HG03469 (cell line): ENCODE results near the gene TACC3.

ENCODE experiments used
- ATAC-seq: cut with Tn5 transposase; IDR thresholded peaks from one replicate; pipeline ENCODE4 v1.9.1; 2021; ENCODE audit warnings: mild to moderate bottlenecking, moderate library complexity, moderate number of reproducible peaks; ENCODE audit not compliant: unreplicated experiment

Gene TACC3

DNA sequence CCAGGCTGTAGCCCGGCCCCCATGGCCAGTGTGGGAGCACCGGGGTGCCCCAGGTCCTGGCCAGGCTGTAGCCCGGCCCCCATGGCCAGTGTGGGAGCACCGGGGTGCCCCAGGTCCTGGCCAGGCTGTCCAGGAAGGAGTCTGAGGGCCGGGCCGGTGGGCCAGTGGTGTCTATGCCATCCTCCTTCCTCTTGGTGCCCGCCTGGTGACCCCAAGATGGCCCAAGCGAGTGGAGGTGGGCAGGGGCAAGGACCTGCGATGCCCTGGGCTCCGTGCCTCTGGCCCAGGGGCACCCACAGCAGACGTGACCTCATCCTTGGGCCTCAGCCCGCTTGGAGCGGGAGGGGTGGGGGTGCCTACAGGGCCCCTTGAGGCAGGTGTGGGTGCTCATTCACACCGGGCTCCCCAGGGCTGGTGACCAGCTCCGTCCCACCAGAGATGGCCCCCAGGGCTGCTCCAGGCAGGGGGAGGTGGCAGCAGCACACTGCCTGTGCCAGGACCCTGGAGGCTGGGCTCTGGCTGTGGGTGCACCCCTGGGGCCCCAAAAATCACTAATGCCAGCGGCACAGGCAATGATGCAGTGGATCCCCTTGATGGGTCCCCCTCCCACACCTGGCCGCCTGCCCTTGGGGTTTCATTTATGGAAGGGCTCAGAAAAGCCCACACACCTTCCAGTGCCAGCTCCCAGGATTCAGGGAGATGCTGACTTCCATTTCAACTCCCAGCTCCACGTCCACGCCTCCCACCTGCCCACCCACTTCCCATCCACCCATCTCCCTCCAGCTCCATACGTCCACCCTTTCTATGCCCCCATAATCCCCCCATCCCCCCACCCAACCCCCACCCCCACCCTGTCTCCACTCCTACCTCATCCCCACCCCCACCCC, 35.8 kb downstream of the TACC3 start:
- ATAC-seq, result no peak

DNA sequence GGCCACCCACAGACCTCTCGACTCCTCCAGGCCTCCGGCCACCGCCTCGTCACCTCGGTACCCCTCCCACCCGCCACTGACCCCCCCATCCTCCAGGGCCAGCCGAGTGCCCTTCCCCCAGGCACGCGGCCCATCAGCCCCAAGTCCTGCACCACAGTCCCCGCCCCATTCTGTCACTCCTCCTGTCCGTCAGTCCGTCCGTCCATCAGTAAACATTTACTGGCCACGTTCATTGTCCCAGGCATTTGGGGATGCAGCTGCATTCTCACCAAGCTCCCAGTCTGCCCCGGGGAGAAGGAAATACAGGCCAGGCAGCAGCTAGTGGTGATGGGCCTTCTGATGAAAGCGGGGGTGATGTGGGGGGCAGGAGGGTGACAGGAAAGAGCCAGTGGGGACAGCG, 36.5 kb downstream of the TACC3 start:
- no peak for ATAC-seq

DNA sequence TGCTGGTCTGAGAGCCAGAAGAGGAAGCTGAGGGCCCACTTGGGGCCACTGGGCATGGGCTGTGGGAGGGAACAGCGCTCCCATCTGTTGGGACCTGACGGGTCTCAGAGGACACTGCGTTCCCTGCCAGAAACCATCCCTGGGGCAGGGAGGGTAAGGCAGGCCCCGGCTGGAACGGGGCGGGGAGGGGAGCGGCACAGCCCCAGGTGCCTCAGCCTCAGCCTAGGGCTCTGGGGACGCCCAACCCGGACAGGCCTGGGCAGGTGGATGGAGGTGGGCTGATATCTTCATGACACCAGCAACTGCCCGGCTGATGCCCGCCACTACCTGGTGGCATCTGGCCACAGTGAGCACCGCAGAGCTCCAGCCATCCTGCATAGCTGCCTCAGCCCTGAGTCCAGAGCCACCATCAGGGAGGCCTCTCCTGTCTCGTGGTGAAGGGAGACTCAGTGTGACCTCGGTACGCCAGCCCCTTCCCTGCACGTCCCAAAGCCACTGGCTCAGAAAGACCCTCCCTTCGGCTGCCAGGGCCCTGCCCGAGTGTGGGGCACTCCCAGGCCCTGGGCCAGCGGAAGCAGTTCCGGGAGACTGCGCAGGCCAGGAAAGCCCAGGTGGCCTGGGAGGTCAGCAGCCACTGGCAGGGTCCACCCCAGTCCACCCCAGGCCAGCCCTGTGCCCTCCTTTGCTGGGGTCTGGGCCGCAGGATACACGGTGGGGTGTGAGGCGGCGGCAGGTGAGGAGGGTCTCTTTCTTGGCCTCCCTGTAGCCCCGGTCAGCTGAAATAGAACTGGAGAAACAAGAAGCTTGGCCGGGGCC, 37.2 kb downstream of the TACC3 start:
- ATAC-seq, result no peak

DNA sequence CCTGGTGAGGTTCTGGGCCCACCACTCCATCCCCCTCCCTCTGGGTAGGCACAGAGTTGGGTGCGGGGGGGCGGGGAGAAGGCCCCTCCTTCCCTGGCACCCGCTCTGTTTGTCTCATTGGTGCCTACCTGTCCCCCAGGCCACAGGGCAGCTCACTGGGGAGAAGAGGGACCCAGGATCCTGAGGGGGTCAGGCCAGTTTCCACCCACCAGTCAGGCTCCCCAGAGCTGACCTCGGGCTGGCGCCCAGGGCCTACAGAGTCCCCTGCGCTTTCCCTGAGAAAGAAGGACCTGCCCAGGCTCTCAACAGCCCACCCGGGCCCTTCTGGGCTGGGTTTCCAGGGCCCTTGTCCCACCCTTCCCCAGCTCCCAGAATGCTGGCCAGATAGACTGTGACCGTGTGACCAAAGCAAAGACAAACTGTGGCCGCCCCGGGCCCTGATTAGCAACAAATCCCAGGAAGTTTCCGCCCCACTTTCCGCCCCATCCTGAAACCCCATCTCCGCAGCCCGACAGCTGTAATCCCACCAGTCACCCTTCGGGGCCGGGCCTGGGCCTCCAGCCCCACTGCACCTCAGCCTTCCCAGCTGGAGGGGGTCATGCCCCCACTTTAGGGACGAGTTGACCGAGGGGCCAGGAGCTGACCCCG, 38.0 kb downstream of the TACC3 start:
- ATAC-seq, result no peak

DNA sequence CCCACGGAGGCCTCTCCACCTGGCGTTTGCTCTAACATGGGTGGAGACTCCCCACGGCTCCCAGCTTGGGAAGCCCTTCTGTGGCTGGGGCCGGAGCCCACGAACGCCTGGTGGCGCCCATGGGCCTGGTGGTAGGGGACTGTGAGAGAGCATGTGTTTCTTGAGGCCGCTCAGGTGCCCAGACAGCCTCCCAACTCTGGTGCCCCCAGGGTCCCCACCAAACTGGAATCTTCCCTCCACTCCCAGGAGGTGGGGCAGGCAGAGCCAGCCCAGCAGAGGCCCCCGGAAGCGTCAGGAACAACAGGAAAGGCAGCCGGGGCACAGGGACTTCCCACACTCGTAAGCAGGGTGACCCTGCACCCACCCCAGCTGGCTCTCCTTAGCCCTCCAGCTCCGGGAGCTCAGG, 38.5 kb downstream of the TACC3 start:
- ATAC-seq, result no peak

DNA sequence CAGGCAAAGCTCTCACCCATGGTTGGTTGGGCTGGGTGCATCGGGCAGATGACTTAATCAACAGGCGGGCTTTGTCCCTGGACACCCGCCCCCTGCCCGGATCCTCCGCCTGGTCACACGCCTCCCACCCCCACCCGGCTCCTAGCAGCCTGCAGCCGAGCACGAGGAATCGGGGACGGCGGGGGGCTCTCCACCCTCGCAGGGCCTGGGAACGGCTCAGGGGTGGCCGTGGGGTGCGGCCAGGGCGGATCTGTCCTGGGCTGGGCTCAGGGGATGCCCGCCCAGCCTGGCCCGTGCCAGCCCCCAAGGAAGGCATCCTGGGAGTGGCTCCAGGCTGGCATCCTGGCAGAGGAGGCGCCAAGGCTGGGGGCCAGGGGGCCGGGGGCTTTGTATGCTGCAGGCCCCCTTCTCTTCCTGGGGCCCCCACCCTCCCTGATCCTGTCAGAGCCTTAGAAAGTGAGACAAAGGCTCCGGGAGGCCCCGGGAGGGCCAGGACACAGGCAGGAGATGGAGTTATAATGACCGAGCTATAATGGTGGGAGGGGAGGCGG, 39.3 kb downstream of the TACC3 start:
- ATAC-seq, result no peak

DNA sequence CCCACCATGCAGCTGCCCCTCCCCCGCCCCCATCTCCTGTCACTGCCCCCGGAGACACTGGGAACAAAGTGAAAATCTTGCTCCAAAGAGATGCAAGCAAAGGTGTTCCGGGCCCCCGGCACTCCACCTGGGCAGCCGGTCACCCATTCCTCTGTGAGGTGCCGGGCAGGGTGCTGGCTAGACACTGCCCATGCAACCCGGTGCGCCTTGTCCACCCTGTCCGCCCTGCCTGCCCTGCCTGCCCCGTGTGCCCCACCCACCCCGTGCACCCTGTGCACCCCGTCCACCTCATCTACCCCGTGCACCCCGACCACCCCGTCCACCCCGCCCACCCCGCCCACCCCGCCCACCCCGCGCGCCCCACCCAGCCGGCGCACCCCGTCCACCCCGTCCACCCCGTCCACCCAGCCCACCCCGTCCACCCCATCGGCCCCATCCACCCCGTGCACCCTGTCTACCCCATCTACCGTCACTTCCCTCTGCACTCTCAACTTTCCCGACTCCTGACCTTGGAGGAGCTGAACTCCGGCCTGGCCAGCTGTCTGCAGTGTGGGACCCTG, 39.9 kb downstream of the TACC3 start:
- ATAC-seq, result no peak

DNA sequence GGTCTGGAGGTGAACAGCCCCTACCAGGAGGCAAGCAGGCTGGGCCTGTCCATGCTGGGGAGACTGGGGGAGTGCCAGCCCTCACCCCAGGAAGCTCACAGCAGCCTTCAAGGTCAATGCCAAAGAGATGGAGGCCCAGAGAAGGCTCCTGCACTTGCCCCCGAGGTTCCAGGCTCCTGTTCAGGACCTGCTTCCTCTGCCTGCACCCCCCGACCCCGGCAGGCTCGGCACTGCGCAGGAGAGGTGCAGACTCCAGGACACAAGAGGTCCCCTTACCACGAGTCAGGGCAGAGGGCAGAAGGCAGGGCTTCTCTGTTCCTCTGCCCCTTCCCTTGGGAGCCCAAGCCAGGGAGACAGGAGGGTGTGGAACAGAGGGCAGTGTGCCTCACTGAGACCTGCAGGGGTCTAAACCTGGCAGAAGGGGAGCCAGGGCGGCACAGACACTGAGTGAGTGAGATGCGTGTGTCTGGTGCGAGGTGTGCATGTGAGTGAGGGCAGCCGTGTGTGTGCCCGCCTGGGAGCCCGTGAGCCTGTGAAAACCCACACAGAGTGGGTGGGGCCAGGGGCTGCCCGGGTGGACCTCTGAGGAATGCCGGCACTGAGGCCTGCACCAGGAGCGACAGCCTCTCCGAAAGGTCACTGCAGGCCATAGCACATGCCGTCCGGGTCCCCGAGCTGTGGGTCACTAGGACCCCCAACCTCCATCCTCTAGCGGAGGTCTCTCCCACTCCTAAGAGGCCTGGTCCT, 41.1 kb downstream of the TACC3 start:
- no peak for ATAC-seq

DNA sequence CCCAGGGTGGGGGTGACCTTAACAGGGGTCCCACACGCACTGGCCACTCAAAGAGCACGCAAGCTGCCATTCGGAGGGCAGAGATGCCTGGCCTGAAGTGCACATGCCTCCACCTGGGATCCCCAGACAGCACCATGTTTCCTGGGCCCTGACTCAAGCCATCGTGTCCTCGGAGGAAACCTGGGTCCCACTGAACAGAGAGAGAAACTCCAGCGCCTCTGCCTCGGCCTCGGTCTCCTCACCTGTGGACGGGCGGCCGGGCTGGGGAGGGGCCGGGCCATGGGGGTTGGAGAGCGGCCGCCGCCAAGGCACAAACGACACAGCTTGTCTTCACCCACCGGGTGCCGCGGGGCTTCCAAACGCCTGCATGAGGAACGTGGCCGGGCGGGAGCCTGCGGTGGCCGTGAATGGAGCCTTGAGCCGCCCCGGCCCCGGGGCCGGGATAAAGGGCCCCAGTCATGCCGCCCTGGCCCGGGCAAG, 41.8 kb downstream of the TACC3 start:
- ATAC-seq, result no peak

DNA sequence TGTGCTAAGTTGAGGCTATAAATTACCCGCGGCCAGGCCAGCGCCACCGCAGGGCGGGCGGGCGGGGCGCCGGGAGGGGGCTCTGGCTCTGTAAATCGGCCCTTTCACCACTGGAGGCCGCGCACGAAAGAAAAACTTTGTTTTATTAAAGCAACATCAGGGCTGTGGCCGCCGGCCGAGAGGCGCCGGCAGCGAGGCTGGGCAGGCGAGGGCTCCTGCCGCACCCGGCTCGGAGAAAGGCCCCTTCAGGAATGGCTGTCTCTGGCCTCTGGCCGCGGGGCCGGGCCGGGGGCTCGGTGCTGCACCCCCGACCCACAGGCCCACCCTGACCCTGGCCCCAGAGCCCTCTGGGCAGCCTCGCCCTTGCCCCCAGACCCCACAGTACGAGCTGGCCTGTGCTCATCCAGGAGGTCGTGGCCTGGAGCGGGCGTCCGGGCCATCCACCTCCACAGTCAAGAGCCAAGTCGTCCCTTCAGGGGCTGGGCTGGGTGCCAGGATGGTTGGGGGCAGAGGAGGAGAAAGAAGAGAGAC, 42.3 kb downstream of the TACC3 start:
- ATAC-seq, result no peak

DNA sequence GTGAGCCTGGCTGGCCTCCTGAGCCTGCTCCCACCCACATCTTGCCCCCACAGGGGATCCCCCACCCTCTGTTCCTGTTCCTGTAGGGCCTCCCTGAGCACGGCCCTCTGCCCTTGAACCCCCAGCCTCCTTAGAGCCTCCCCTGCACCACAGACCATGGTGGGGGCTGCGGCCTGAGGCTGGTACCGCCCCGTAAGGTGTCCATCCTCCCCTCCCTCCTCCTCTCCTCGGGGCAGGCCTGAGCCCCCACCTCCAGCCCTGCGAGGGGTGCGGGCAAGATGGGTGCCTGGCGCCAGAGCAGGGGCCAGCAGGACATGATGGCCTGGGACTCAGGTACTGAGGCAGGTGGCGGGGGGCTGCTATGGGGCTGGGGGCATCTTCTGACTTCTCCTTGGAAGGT, 43.3 kb downstream of the TACC3 start:
- no peak for ATAC-seq

DNA sequence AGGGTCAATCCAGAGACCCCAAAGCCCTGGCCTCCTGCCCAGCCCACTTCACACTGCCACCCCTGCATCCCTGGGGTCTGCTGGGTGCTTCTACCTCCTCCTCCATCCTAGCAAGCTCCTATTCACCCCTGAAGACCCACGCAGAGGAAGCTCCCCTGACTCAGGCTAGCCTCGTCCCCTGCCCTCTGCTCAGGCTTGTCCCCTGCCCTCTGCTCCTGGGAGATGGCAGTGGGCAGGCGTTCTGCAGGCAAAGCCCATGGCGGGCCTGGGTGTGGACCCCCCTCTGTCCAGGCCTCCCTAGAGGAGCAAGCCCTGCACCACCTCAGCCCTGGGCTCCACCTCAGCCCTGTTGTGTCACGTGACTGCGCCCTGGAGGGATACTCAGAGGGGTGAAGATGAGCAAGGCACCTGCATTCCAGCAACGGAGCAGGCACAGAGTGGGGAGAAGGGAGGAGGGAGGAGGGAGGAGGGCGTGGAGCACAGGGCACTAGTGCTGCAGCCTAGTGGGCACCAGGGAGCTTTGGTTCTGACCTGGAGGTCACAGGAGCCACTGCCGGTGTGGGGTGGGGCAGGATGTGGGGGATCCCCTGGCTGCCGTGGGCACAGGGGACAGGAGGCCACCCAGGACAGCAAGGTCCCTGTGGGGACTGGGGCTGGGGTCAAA, 44.2 kb downstream of the TACC3 start:
- no peak for ATAC-seq

DNA sequence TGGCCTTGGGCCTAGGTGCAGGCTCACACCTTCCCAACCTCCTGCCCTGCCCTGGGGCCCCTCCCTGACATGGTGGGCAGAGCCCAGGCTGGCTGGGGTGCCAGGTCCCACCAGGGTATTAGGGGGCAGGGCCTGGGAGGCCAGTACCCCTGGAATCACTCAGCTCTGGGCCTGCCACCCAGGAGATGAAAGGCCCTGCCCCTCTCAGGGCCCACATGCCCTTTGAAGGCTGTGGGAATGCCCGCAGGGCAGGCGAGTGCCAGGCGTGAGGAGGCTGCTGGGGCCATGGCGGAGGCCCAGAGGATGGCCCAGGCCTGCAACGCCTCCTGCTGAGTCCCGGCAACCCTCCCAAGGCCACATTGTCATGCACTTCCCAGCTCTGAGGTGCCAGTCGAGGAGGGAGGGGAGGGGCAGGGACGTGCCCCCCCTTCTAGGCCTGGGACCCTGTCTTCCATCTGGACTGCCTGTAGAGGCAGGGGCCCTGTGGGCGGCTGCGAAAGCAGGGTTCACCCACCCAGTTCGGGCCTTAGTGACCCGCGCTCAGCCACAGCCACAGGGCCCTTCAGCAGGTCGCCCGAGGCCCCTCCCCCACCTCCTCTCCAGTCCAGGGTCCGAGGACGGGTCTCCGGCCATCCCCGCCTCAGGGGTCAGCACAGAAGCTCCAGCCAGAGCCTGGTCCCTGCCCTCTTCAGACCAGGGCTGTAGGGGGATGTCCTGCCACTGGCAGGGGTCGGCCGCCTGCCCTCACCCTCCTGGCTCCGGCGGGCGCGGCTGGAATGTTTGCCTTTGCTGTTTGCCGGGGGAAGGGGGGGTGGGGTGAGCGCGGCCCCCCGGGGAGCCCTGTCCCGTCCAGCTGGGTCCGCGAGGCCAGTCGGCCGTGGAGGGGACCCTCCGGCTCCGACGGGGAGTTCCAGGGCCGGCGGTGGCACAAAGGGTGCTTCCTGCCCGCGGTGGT, 45.1 kb downstream of the TACC3 start:
- ATAC-seq, result no peak

DNA sequence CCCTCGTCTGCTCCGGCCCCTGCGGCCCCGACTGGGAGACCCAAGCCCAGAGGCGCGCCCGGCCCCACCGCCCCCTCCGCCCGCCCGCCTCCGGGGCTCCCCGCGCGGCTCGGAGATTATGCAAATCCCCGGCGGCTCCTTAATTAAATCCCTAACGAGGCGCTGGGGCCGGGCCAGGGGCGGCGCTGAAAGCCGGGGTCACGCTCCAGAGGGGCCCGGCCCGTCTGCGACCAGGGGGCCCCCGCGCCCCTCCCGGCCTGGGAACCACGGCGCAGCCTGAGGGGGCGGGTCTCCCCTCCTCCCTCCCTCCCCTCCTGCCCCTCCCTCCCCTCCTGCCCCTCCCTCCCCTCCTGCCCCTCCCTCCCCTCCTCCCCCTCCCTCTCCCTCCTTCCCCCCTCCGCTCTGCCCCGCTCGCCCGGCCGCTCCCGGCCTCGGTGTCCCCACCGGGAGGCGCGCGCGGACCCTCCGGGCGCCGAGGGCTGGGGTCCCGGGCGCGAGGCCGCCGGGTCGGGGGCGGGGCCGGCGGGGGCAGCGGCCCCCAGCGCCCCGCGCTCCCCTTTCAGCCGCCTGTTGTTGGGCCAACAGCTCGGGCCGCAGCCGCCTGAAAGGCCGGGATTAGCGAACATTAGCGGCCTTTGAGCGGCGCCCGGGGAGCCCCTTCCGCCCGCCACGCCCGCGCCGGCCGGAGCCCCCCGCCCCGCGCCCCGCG, 45.9 kb downstream of the TACC3 start:
- no peak for ATAC-seq

DNA sequence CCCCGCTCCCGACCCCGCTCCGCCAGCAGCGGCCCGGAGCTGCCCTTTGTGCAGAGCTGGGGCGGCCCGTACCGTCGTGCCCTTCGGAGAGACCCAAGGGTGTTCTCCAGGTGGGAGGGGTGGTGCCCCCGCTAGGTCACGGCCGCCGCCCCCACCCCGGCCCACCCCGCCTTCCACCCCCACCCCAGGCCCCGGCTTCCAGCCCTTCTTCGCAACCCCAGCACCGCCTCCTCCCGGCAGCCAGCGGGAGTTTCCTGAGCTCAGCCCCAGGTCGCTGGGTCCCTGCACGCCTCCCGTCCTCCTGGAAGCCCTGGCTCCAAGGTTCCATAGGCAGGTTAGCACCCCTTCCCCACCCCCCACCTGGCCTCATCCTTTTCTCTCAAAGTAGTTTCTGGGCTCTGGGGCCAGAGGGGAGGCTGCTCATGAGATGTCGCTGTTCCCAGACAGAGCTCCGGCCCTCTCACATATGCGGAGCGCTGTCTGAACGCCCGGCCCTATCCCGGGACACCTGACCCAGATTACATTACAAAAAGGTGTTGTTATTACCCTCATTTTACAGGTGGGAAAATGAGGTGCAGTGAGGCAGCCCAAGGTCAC, 46.5 kb downstream of the TACC3 start:
- ATAC-seq, result no peak

DNA sequence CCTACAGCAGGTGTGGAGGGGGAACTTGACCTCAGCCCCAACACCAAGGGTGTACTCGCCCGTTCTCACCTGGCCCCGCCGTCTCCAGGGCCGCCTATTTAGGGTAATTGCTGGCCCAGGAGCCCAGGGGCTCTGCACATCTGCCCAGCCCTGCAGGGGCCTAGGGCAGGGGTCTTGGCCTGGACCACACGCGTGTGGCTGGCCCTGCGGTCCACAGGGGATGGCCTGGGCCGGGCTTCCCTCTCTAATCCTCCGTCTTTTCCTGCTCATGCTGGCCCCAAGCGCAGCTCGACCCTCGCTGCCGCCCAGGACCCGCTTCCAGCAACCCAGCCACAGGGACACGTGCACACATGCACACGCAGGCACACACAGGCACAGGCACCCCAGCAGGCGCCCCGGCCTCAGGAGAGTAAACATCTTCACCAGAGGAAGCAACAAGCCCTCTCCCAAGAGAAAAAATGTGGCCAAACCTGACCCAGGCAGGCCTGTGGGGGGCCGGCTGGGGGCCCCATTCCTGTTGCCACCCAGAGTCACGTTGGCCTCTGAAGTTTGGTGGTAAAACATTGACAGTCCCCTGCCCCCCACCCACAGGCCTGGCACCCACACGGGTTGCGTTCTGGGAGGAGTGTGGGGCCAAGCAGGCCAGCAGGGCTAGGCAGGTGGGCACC, 47.2 kb downstream of the TACC3 start:
- ATAC-seq, result no peak

DNA sequence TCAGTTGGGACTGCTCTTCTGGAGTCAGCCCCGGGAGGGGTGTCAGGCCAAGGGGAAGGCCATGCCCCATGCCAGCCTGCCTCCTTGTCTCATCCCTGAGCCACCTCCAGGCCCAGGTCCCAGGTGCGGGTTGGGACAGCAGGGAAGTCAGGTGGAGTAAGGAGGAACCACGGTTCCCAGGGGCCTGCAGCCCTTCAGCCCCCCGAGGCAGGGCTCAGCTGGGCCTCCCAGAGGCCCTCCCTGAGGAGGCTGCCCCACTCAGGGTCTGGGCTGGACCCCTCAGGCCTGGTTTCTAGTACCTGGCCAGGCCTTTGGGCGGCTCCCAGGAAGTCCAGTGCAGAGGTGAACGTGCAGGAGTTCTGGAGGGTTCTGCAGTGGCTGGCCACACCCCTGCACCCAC, 48.4 kb downstream of the TACC3 start:
- no peak for ATAC-seq
